BLaER1 treated with 17β-estradiol and CSF1 and Interleukin-3, amounts not matched to agents 10 nM and 100 nM (cell line): ENCODE measurements around the gene PRKG1.
"Not testable (repeated sequence)": the region's sequence is repeated elsewhere in the genome, so short reads cannot be mapped to it uniquely, and the experiment has no call there.

ENCODE experiments used
- H3K27ac ChIP-seq, 11 experiments: shearing (Covaris generic); formaldehyde crosslinking; 2 replicates each; pipeline ENCODE4 v1.8.1; 2022
- H3K27me3 ChIP-seq, 11 experiments: shearing (Covaris generic); formaldehyde crosslinking; 2 replicates each; pipeline ENCODE4 v1.8.1; 2022
- H3K36me3 ChIP-seq, 11 experiments: shearing (Covaris generic); formaldehyde crosslinking; 2 replicates each; pipeline ENCODE4 v1.8.1; 2022
- H3K4me1 ChIP-seq, 10 experiments: shearing (Covaris generic); formaldehyde crosslinking; 2 replicates each; pipeline ENCODE4 v1.8.1; 2022
- H3K4me2 ChIP-seq, 11 experiments: shearing (Covaris generic); formaldehyde crosslinking; 2 replicates each; pipeline ENCODE4 v1.8.1; 2022
- H3K4me3 ChIP-seq, 10 experiments: shearing (Covaris generic); formaldehyde crosslinking; 2 replicates each; pipeline ENCODE4 v1.8.1; 2022
- H3K9ac ChIP-seq, 11 experiments: shearing (Covaris generic); formaldehyde crosslinking; 2 replicates each; pipeline ENCODE4 v1.8.1; 2022
- H3K9me3 ChIP-seq, 11 experiments: shearing (Covaris generic); formaldehyde crosslinking; replicated peaks in 1 of 11; 2 replicates each; pipeline ENCODE4 v1.8.1; 2022
- H4K20me1 ChIP-seq, 11 experiments: shearing (Covaris generic); formaldehyde crosslinking; 2 replicates each; pipeline ENCODE4 v1.8.1; 2022
- Cebpa-rat ChIP-seq, 11 experiments: shearing (Covaris generic); IDR thresholded peaks; 2 replicates each; pipeline ENCODE4 v1.8.1; 2022

The PRKG1 gene

GRCh38 chr10:52226197-52226847, 1152.0 kb downstream of the PRKG1 start:
- Histone ChIP-seq H4K20me1 (no peaks in the 10 kb centered on the region), H3K4me2 (no peak overlapping the region), H3K36me3 (no peaks in the 10 kb centered on the region), H3K9ac (no peak overlapping the region), H3K4me1 (peaks cover 0 to 17% (median 11%) of the 10 kb centered on the region in 10 experiments; a peak in 15 of 20 replicates), H3K4me3 (no peak overlapping the region), H3K9me3 (peaks cover 0 to 4% (median 0%) of the 10 kb centered on the region in 11 experiments; a peak in 1 of 22 replicates), H3K27ac (no peak overlapping the region), H3K27me3 (no peaks in the 10 kb centered on the region)
- no peak for TF ChIP-seq Cebpa-rat (IDR thresholded peaks at IDR 0.05)

GRCh38 chr10:52228556-52228955, 1154.3 kb downstream of the PRKG1 start:
- Histone ChIP-seq H3K4me1 (peaks cover 7 to 22% (median 14%) of the 10 kb centered on the region in 10 experiments), H3K4me2 (no peak overlapping the region), H3K4me3 (no peak overlapping the region), H3K9ac (no peak overlapping the region), H3K9me3 (peaks cover 0 to 4% (median 0%) of the 10 kb centered on the region in 11 experiments; a peak in 1 of 22 replicates), H4K20me1 (no peaks in the 10 kb centered on the region), H3K27ac (no peak overlapping the region), H3K27me3 (no peaks in the 10 kb centered on the region), H3K36me3 (no peaks in the 10 kb centered on the region)
- TF ChIP-seq Cebpa-rat (IDR thresholded peaks at IDR 0.05): no peak

GRCh38 chr10:52229291-52229931, 1155.1 kb downstream of the PRKG1 start:
- no peak for TF ChIP-seq Cebpa-rat (IDR thresholded peaks at IDR 0.05)
- H4K20me1 ChIP-seq: no peaks in the 10 kb centered on the region
- H3K36me3 ChIP-seq: no peaks in the 10 kb centered on the region
- no peak overlapping the region for H3K4me2 ChIP-seq
- no peak overlapping the region for H3K4me3 ChIP-seq
- no peaks in the 10 kb centered on the region for H3K27me3 ChIP-seq
- H3K4me1 ChIP-seq: peaks cover 7 to 22% (median 14%) of the 10 kb centered on the region in 10 experiments
- no peak overlapping the region for H3K9ac ChIP-seq
- H3K27ac ChIP-seq: no peak overlapping the region
- peaks cover 0 to 4% (median 0%) of the 10 kb centered on the region in 11 experiments; a peak in 1 of 22 replicates for H3K9me3 ChIP-seq

- no peak for TF ChIP-seq Cebpa-rat (IDR thresholded peaks at IDR 0.05)
- Histone ChIP-seq H3K27ac (peak overlapping the region in 8 of 11 experiments; percentile 2 to 44 (median 24); a peak in 9 of 22 replicates), H3K4me3 (peak overlapping the region; percentile 12 to 59 (median 48); a peak in 16 of 20 replicates)
These were observed 1158.5 kb downstream of the PRKG1 start for GRCh38 chr10:52232561-52233350.

GRCh38 chr10:52233351-52233991, 1159.2 kb downstream of the PRKG1 start:
- Histone ChIP-seq H3K4me1 (peaks cover 7 to 22% (median 14%) of the 10 kb centered on the region in 10 experiments), H3K4me2 (peak overlapping the region; percentile 32 to 80 (median 56); a peak in 19 of 22 replicates), H3K9ac (peak overlapping the region in 6 of 11 experiments; percentile 9 to 57 (median 34); a peak in 6 of 22 replicates), H3K27ac (peak overlapping the region in 8 of 11 experiments; percentile 2 to 44 (median 24); a peak in 6 of 22 replicates), H3K4me3 (peak overlapping the region; percentile 12 to 59 (median 48); a peak in 16 of 20 replicates)
- not testable (repeated sequence) for H4K20me1 ChIP-seq, H3K9me3 ChIP-seq, H3K36me3 ChIP-seq, H3K27me3 ChIP-seq

More at GRCh38 chr10:52232561-52233350, 1158.5 kb downstream of the PRKG1 start:
- peak overlapping the region in 6 of 11 experiments; percentile 9 to 57 (median 34); a peak in 6 of 22 replicates for H3K9ac ChIP-seq
- H4K20me1 ChIP-seq: no peaks in the 10 kb centered on the region
- peak overlapping the region; percentile 32 to 80 (median 56); a peak in 21 of 22 replicates for H3K4me2 ChIP-seq
- H3K9me3 ChIP-seq: peaks cover 0 to 4% (median 0%) of the 10 kb centered on the region in 11 experiments; a peak in 1 of 22 replicates
- H3K27me3 ChIP-seq: no peaks in the 10 kb centered on the region
- no peaks in the 10 kb centered on the region for H3K36me3 ChIP-seq
- peaks cover 7 to 22% (median 14%) of the 10 kb centered on the region in 10 experiments for H3K4me1 ChIP-seq

GRCh38 chr10:52239771-52240170, 1165.5 kb downstream of the PRKG1 start:
- Histone ChIP-seq H3K4me3 (no peak overlapping the region), H3K9ac (no peak overlapping the region), H4K20me1 (no peaks in the 10 kb centered on the region), H3K27ac (no peak overlapping the region), H3K9me3 (no peaks in the 10 kb centered on the region), H3K4me2 (no peak overlapping the region), H3K36me3 (no peaks in the 10 kb centered on the region), H3K27me3 (no peaks in the 10 kb centered on the region), H3K4me1 (no peaks in the 10 kb centered on the region)
- TF ChIP-seq Cebpa-rat (IDR thresholded peaks at IDR 0.05): no peak

GRCh38 chr10:52245547-52245946, 1171.3 kb downstream of the PRKG1 start:
- H3K36me3 ChIP-seq: no peaks in the 10 kb centered on the region
- no peak overlapping the region for H3K4me3 ChIP-seq
- H3K27me3 ChIP-seq: no peaks in the 10 kb centered on the region
- no peak overlapping the region for H3K9ac ChIP-seq
- H3K9me3 ChIP-seq: no peaks in the 10 kb centered on the region; a peak in 1 of 22 replicates
- no peak overlapping the region for H3K4me2 ChIP-seq
- H3K27ac ChIP-seq: no peak overlapping the region
- H4K20me1 ChIP-seq: no peaks in the 10 kb centered on the region
- TF ChIP-seq Cebpa-rat (IDR thresholded peaks at IDR 0.05): no peak
- peaks cover 0 to 15% (median 11%) of the 10 kb centered on the region in 10 experiments; a peak in 12 of 20 replicates for H3K4me1 ChIP-seq

- H3K4me2 ChIP-seq, H3K27me3 ChIP-seq, H3K27ac ChIP-seq, H3K9me3 ChIP-seq, H3K4me3 ChIP-seq, H3K9ac ChIP-seq, H3K36me3 ChIP-seq, H4K20me1 ChIP-seq: not testable (repeated sequence)
- H3K4me1 ChIP-seq: peaks cover 0 to 20% (median 14%) of the 10 kb centered on the region in 10 experiments; a peak in 12 of 20 replicates
These were observed 1173.6 kb downstream of the PRKG1 start for GRCh38 chr10:52247929-52248328.
